ENCODE measurements around the gene EGLN2.

EGLN2 gene

GRCh38 chr19:40756502-40757110, 42.4 kb upstream of the EGLN2 start (continued):
- TF ChIP-seq EGR2 (tag by site-specific recombination; IDR thresholded peaks at IDR 0.05; ENCODE audit: low read depth) = peak; percentile 67
- TF ChIP-seq, protein P1, sequence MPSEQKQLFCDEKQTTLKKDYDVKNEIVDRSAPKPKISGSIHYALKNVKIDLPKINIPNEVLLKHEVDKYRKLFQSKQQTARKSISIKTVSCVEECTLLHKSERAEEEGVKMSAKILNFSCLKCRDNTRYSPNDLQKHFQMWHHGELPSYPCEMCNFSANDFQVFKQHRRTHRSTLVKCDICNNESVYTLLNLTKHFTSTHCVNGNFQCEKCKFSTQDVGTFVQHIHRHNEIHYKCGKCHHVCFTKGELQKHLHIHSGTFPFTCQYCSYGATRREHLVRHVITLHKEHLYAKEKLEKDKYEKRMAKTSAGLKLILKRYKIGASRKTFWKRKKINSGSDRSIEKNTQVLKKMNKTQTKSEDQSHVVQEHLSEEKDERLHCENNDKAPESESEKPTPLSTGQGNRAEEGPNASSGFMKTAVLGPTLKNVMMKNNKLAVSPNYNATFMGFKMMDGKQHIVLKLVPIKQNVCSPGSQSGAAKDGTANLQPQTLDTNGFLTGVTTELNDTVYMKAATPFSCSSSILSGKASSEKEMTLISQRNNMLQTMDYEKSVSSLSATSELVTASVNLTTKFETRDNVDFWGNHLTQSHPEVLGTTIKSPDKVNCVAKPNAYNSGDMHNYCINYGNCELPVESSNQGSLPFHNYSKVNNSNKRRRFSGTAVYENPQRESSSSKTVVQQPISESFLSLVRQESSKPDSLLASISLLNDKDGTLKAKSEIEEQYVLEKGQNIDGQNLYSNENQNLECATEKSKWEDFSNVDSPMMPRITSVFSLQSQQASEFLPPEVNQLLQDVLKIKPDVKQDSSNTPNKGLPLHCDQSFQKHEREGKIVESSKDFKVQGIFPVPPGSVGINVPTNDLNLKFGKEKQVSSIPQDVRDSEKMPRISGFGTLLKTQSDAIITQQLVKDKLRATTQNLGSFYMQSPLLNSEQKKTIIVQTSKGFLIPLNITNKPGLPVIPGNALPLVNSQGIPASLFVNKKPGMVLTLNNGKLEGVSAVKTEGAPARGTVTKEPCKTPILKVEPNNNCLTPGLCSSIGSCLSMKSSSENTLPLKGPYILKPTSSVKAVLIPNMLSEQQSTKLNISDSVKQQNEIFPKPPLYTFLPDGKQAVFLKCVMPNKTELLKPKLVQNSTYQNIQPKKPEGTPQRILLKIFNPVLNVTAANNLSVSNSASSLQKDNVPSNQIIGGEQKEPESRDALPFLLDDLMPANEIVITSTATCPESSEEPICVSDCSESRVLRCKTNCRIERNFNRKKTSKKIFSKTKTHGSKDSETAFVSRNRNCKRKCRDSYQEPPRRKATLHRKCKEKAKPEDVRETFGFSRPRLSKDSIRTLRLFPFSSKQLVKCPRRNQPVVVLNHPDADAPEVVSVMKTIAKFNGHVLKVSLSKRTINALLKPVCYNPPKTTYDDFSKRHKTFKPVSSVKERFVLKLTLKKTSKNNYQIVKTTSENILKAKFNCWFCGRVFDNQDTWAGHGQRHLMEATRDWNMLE (tag by site-specific recombination; conservative IDR thresholded peaks at IDR 0.05; ENCODE audit: low read depth) = no peak

- CTCF ChIA-PET = interaction anchor here (0.6 to 3.3 kb wide), 6 partner anchors 18 to 431 kb away, joined by 3 to 13 read pairs (median 4); partner anchors contain the start of gene RAB4B
- Histone ChIP-seq H3K4me1 (ENCODE audit: control insufficient read depth, insufficient read depth, low read length) (peaks cover 19% of the 10 kb centered on the region), H3K36me3 (ENCODE audit: control insufficient read depth in 2 of 2, insufficient read depth in 1 of 2, low read length in 2 of 2) (peaks cover 90 to 100% of the 10 kb centered on the region in 2 experiments), H3K4me3 (ENCODE audit: low read depth, low read length) (no peak overlapping the region), H3K27ac (ENCODE audit: extremely low read depth, low read depth, low read length) (peak overlapping the region; percentile 24; the same call in 1 of the 2 replicates), H3K9me3 (ENCODE audit: control insufficient read depth, insufficient read depth, low read depth, low read length) (no peaks in the 10 kb centered on the region)
- TF ChIP-seq MZF1 (tag by site-specific recombination; IDR thresholded peaks at IDR 0.05; ENCODE audit: borderline replicate concordance) = 0 out of 2 replicates have a peak, but pooled peaks have one; percentile 4
- peak; percentile 100 for TF ChIP-seq ZNF239 (tag by site-specific recombination; IDR thresholded peaks at IDR 0.05)
- TF ChIP-seq EGR2 (tag by site-specific recombination; IDR thresholded peaks at IDR 0.05; ENCODE audit: low read depth) = no peak
- TF ChIP-seq ZNF362 (tag by site-specific recombination; IDR thresholded peaks at IDR 0.05) = 0 out of 2 replicates have a peak, but pooled peaks have one; percentile 15
- TF ChIP-seq ZBTB11 (tag by site-specific recombination; conservative IDR thresholded peaks at IDR 0.05; ENCODE audit: low read depth) = no peak
- POLR2A ChIA-PET = interaction anchor here (1.0 to 4.4 kb wide), 2 partner anchors 9 to 20 kb away, joined by 4 to 32 read pairs; partner anchors contain the start of gene RAB4B
Observed at GRCh38 chr19:40758491-40758890, 40.5 kb upstream of the EGLN2 start.

DNA sequence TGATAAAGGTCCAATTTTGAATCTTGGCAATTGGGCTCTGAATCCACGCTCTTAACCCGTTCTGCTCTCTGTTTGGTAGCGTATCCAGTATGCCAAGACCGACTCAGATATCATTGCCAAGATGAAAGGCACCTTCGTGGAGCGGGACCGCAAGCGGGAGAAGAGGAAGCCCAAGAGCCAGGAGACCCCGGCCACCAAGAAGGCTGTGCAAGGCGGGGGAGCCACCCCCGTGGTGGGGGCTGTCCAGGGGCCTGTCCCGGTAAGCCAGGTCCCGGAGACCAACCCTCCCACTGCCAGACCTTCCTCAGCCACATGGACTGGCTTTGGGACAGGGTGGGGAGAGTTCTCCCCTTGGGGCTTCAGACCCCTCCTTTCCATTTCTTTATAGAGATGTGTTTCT, 39.6 kb upstream of the EGLN2 start:
- H3K27ac ChIP-seq (ENCODE audit: extremely low read depth, low read depth, low read length) = no peak overlapping the region
- H3K36me3 ChIP-seq (ENCODE audit: control insufficient read depth in 2 of 2, insufficient read depth in 1 of 2, low read length in 2 of 2) = peaks cover 95 to 100% of the 10 kb centered on the region in 2 experiments
- ChIA-PET POLR2A (interaction anchor here (2.0 to 4.4 kb wide), 2 partner anchors 9 to 19 kb away, joined by 9 to 32 read pairs; partner anchors contain the start of genes ACTMAP and RAB4B), CTCF (interaction anchor here (3.3 kb wide), 1 partner anchor 46 kb away, joined by 13 read pairs; no protein-coding TSS in a partner anchor)
- peaks cover 17% of the 10 kb centered on the region for H3K4me1 ChIP-seq (ENCODE audit: control insufficient read depth, insufficient read depth, low read length)
- H3K9me3 ChIP-seq (ENCODE audit: control insufficient read depth, insufficient read depth, low read depth, low read length) = no peaks in the 10 kb centered on the region
- TF ChIP-seq ZNF184 (tag by site-specific recombination; IDR thresholded peaks at IDR 0.05) (no peak), ZNF202 (tag by site-specific recombination; IDR thresholded peaks at IDR 0.05; ENCODE audit: borderline replicate concordance) (no peak), ZNF341 (tag by site-specific recombination; IDR thresholded peaks at IDR 0.05; ENCODE audit: low read depth) (no peak), ZNF600 (tag by site-specific recombination; IDR thresholded peaks at IDR 0.05) (peak; percentile 53), GLIS1 (tag by site-specific recombination; IDR thresholded peaks at IDR 0.05) (no peak), KLF1 (tag by site-specific recombination; IDR thresholded peaks at IDR 0.05) (no peak), ZNF558 (tag by site-specific recombination; IDR thresholded peaks at IDR 0.05) (no peak)
- TF ChIP-seq, protein P2, sequence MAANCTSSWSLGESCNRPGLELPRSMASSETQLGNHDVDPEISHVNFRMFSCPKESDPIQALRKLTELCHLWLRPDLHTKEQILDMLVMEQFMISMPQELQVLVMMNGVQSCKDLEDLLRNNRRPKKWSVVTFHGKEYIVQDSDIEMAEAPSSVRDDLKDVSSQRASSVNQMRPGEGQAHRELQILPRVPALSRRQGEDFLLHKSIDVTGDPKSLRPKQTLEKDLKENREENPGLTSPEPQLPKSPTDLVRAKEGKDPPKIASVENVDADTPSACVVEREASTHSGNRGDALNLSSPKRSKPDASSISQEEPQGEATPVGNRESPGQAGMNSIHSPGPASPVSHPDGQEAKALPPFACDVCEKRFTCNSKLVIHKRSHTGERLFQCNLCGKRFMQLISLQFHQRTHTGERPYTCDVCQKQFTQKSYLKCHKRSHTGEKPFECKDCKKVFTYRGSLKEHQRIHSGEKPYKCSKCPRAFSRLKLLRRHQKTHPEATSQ (tag by site-specific recombination; IDR thresholded peaks at IDR 0.05) = no peak
- H3K4me3 ChIP-seq (ENCODE audit: low read depth, low read length) = no peak overlapping the region
